Gastrocnemius medialis (tissue), 4 donors: ENCODE results near the gene ADCY2. TPM values are rescaled to one million over a fixed set of nuclear protein-coding genes. Genes with fewer than 3 reads are reported as not detected.

ENCODE experiments used
- ATAC-seq, 2 donors: fragments of 150-250 bp; one replicate each; pipeline ENCODE4 v1.9.1; 2016
- DNase-seq, 2 donors: peaks; one replicate each; pipeline ENCODE4 v3.0.0-alpha.2; 2019
- H3K27ac ChIP-seq, 4 donors: fragments of 200-600 bp; sonication (generic); 1 replicate in 1 of 4; 2 replicates in 3 of 4; pipeline ENCODE4 v1.5.1; 2016 to 2018; ENCODE audit warnings: mild to moderate bottlenecking in 2 of 4, moderate library complexity in 1 of 4
- H3K27me3 ChIP-seq, 3 donors: fragments of 200-600 bp; sonication (generic) in 2 of 3; 1 replicate in 1 of 3; 2 replicates in 2 of 3; pipeline versions ENCODE4 v1.5.1 to v1.6.0; 2016 to 2019; ENCODE audit warnings: mild to moderate bottlenecking in 1 of 3, moderate library complexity in 1 of 3
- H3K36me3 ChIP-seq, 2 donors: fragments of 200-600 bp; sonication (generic) in 1 of 2; one replicate each; pipeline ENCODE4 v1.5.1; 2017 to 2018
- H3K4me1 ChIP-seq, 2 donors: fragments of 200-600 bp; sonication (generic) in 1 of 2; one replicate each; pipeline ENCODE4 v1.5.1; 2016 to 2017; ENCODE audit warnings: mild to moderate bottlenecking in 2 of 2
- H3K4me3 ChIP-seq, 4 donors: fragments of 200-600 bp; sonication (generic) in 3 of 4; 1 replicate in 1 of 4; 2 replicates in 3 of 4; pipeline ENCODE4 v1.5.1; 2016 to 2019; ENCODE audit warnings: mild to moderate bottlenecking in 2 of 4
- H3K9me3 ChIP-seq, 3 donors: fragments of 200-600 bp; sonication (generic) in 2 of 3; 1 replicate in 1 of 3; 2 replicates in 2 of 3; pipeline ENCODE4 v1.5.1; 2016 to 2019
- CTCF ChIP-seq, 5 experiments: fragments of 450-650 bp in 3 of 5; fragments of 200-600 bp in 2 of 5; sonication (generic) in 2 of 5; IDR thresholded peaks in 4 of 5; conservative IDR thresholded peaks in 1 of 5; 1 replicate in 4 of 5; 2 replicates in 1 of 5; pipeline ENCODE4 v1.5.1; 2016 to 2019; ENCODE audit warnings: antibody characterized with exemption in 5 of 5, mild to moderate bottlenecking in 3 of 5, moderate library complexity in 3 of 5
- POLR2A ChIP-seq, 2 donors: fragments of 450-650 bp; IDR thresholded peaks; one replicate each; pipeline ENCODE4 v1.6.1; 2017; ENCODE audit warnings: antibody characterized with exemption in 2 of 2, mild to moderate bottlenecking in 2 of 2, moderate library complexity in 2 of 2
- in situ Hi-C, 4 donors: fragments of 200-750 bp; cut with MboI; loops; one replicate each; pipeline versions ENCODE4 v1.15.0 to v1.8.0; 2017; ENCODE audit warnings: low sequenced_read_pairs in 4 of 4
- intact Hi-C: fragments of 100-400 bp; cut with DNase I; formaldehyde crosslinking; loops from one replicate; pipeline ENCODE4 v1.15.1; 2023; ENCODE audit warnings: low total_unique reads
- total RNA-seq, 4 donors: library from RNA; depleted of rRNA; stranded (reverse); fragments of >200 nt; gene quantifications; one replicate each; pipeline versions ENCODE4 v1.1.0 to v1.2.3, GENCODE V29; 2016

ADCY2 gene
- total RNA-seq, 4 donors from 2014 or later = 24.3 to 50.1 (median 36.5) TPM

- in situ Hi-C loops = no loop called here
- H3K9me3 ChIP-seq = no peaks in the 10 kb centered on the region
- intact Hi-C loops = loop anchor here (10.0 kb wide), 1 partner anchor 703 kb away; the partner anchor contains the start of gene TENT4A
- H3K36me3 ChIP-seq = no peaks in the 10 kb centered on the region
- peak; percentile 51 to 63 for ATAC-seq
- DNase-seq = peak; percentile 76
- H3K4me3 ChIP-seq = no peak overlapping the region
- peak overlapping the region; percentile 88 to 94 (median 92) for H3K27ac ChIP-seq
- H3K27me3 ChIP-seq = no peaks in the 10 kb centered on the region
- H3K4me1 ChIP-seq = peaks cover 86 to 92% of the 10 kb centered on the region in 2 donors
- TF ChIP-seq CTCF (IDR thresholded peaks at IDR 0.05 in 4 of 5, conservative IDR thresholded peaks at IDR 0.05 in 1 of 5) (no peak), POLR2A (IDR thresholded peaks at IDR 0.05) (no peak)
These were observed 22.3 kb downstream of the ADCY2 start for GRCh38 chr5:7418276-7418675.

DNA sequence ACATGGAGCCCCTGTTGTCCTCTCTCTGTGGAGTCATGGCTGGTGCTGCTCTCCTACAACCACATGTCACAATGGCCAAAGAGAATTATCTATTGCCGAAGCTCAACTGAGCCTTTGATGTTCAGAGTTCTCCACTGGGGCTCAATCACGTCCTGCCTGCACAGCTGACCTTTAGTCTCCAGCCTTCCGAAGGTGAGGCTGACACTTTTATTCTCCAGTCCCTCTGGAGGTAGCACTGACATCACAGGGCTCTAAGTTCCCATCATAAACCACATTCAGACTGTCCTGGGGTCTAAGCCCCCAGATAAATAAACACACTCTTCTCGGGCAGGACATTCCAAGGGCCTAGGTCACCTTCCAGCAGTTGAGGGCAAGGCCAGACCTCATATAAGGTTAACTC, 23.4 kb downstream of the ADCY2 start:
- in situ Hi-C loops (no loop called here), intact Hi-C loops (loop anchor here (10.0 kb wide), 1 partner anchor 705 kb away; the partner anchor contains the start of gene TENT4A)
- Histone ChIP-seq H3K4me1 (peaks cover 91 to 93% of the 10 kb centered on the region in 2 donors), H3K9me3 (no peaks in the 10 kb centered on the region), H3K4me3 (no peak overlapping the region), H3K36me3 (no peaks in the 10 kb centered on the region), H3K27ac (peak overlapping the region; percentile 88 to 94 (median 92)), H3K27me3 (no peaks in the 10 kb centered on the region)
- no peak for DNase-seq
- no peak for ATAC-seq
- no peak for TF ChIP-seq CTCF (IDR thresholded peaks at IDR 0.05 in 4 of 5, conservative IDR thresholded peaks at IDR 0.05 in 1 of 5)
- TF ChIP-seq POLR2A (IDR thresholded peaks at IDR 0.05) = no peak

- ATAC-seq = no peak
- intact Hi-C loops (loop anchor here (10.0 kb wide), 1 partner anchor 705 kb away; the partner anchor contains the start of gene TENT4A), in situ Hi-C loops (no loop called here)
- no peak overlapping the region for H3K4me3 ChIP-seq
- TF ChIP-seq CTCF (IDR thresholded peaks at IDR 0.05 in 4 of 5, conservative IDR thresholded peaks at IDR 0.05 in 1 of 5) = no peak
- no peak for TF ChIP-seq POLR2A (IDR thresholded peaks at IDR 0.05)
- peaks cover 90 to 93% of the 10 kb centered on the region in 2 donors for H3K4me1 ChIP-seq
- DNase-seq = no peak
- no peaks in the 10 kb centered on the region for H3K9me3 ChIP-seq
- H3K27ac ChIP-seq = peak overlapping the region; percentile 88 to 94 (median 92)
- no peaks in the 10 kb centered on the region for H3K36me3 ChIP-seq
- H3K27me3 ChIP-seq = no peaks in the 10 kb centered on the region
These were observed 23.9 kb downstream of the ADCY2 start for GRCh38 chr5:7419846-7420245.

DNA sequence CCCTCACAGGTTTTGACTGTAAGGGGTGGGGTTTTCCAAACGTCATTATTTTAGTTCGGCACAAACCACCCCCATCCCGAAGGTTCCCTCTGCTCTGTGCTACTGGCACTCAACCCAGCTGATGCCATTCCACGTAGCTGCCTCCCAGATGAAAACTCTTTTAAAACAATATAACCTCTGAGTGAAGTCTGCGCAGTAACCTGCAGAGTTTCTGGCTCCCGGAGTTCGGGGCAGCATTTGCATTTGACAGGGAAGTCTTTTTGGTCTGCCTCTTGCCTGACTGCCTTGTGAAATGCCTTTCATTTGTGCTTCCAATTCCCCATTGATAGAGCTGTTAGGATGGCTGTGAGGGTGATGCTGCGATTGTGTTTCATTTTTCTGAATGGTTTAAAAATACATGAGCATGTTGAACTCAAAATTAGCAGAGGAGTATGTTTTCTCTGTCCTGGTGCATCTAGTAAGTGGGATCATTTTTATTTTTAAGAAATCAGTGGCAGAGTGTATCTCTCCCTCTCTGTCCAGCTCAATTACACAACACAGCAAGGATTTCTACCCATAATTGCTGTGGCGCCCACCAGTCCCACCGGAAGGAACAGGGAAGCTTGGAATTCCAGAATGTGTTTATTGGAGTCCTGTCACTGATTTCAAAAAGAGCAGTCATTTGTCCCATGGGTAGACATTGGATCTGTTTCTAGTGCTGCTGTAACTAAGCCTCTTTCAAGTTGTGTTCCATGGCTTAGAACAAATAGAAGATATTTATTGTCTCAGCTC, 24.8 kb downstream of the ADCY2 start:
- intact Hi-C loops = no loop called here
- H3K4me3 ChIP-seq = peak overlapping the region in 1 of 4 donors; percentile 12
- H3K9me3 ChIP-seq = no peaks in the 10 kb centered on the region
- TF ChIP-seq POLR2A (IDR thresholded peaks at IDR 0.05) = no peak
- no peak for TF ChIP-seq CTCF (IDR thresholded peaks at IDR 0.05 in 4 of 5, conservative IDR thresholded peaks at IDR 0.05 in 1 of 5)
- ATAC-seq = peak; percentile 38 to 48
- DNase-seq = no peak
- H3K27ac ChIP-seq = peak overlapping the region; percentile 88 to 94 (median 92)
- H3K4me1 ChIP-seq = peaks cover 93 to 94% of the 10 kb centered on the region in 2 donors
- H3K36me3 ChIP-seq = no peaks in the 10 kb centered on the region
- in situ Hi-C loops = no loop called here
- no peaks in the 10 kb centered on the region for H3K27me3 ChIP-seq
